Retinal pigment epithelial cell (primary cell): ENCODE measurements around the gene CAMTA2.
A peak's percentile ranks its signal among the peaks of the same experiment; 100 is the strongest.
"Not testable (repeated sequence)": the region's sequence is repeated elsewhere in the genome, so short reads cannot be mapped to it uniquely, and the experiment has no call there.

Source experiments
- DNase-seq: peaks from one replicate; pipeline ENCODE4 v3.0.0-alpha.2; 2010; ENCODE audit warnings: low read depth
- H3K4me3 ChIP-seq: 2 replicates; pipeline ENCODE4 v1.5.1; 2011; ENCODE audit warnings: mild to moderate bottlenecking, low read length, control low read depth, moderate library complexity
- TF ChIP-seq, protein P1 (sequence below): conservative IDR thresholded peaks from 2 replicates; pipeline ENCODE4 v1.5.1; 2011; ENCODE audit warnings: low read depth, low read length, control low read depth, inconsistent platforms

Gene CAMTA2

DNA sequence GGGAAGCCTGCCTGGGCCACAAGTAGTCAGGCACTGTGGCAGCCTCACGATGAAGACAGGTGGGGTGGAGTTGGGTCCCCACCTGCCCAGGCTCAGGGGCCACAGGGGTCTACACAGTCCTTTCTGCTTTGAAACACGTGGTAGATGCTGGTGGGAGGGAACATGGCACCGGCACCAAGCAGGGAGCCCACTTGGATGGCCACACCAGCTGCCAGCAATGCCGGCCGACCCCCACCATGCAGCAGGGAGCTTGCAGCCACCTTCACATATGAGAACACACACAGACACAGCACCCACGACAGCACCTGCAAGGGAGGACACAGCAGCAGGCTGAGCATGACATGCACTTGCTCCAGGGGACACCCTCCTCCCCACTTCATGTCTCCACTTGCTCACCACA, 45.4 kb upstream of the CAMTA2 start:
- TF ChIP-seq, protein P1, sequence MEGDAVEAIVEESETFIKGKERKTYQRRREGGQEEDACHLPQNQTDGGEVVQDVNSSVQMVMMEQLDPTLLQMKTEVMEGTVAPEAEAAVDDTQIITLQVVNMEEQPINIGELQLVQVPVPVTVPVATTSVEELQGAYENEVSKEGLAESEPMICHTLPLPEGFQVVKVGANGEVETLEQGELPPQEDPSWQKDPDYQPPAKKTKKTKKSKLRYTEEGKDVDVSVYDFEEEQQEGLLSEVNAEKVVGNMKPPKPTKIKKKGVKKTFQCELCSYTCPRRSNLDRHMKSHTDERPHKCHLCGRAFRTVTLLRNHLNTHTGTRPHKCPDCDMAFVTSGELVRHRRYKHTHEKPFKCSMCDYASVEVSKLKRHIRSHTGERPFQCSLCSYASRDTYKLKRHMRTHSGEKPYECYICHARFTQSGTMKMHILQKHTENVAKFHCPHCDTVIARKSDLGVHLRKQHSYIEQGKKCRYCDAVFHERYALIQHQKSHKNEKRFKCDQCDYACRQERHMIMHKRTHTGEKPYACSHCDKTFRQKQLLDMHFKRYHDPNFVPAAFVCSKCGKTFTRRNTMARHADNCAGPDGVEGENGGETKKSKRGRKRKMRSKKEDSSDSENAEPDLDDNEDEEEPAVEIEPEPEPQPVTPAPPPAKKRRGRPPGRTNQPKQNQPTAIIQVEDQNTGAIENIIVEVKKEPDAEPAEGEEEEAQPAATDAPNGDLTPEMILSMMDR = no peak
- no peak overlapping the region for H3K4me3 ChIP-seq
- DNase-seq = no peak

DNA sequence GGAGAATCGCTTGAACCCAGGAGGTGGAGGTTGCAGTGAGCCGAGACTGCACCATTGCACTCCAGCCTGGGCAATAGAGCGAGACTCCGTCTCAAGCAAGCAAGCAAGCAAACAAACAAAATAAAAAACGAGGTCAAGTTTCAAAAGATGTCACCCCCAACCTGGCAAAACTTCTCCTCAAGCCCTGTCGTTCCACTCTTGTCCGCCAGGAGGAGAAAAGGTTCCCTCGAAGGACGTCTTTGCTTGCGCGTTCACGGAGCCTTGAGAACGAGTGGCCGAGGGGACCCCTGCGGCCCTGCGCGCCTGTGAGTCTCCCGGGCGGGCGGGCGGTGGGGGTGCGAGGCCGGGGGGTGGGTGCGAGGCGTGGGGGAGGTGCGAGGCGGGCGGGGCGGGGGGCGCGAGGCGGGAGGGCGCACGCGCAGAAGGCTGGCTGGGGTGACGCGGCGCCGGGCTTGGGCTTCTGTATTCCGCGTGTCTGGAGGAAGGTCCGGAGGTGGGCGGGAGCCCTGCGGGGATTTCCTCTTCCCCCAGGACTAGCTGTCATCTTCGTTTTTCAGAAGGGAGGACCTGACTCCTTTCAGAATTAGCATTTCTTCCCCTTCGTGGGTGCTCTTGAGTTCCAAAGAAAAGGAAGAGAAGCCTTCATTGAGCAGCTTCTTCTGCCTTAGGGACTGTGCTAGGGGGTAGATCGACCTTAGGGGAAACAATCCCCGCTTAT, 44.0 kb upstream of the CAMTA2 start:
- DNase-seq = peak; percentile 13
- TF ChIP-seq, protein P1 = peak; percentile 81
- peak overlapping the region; percentile 39 for H3K4me3 ChIP-seq

DNA sequence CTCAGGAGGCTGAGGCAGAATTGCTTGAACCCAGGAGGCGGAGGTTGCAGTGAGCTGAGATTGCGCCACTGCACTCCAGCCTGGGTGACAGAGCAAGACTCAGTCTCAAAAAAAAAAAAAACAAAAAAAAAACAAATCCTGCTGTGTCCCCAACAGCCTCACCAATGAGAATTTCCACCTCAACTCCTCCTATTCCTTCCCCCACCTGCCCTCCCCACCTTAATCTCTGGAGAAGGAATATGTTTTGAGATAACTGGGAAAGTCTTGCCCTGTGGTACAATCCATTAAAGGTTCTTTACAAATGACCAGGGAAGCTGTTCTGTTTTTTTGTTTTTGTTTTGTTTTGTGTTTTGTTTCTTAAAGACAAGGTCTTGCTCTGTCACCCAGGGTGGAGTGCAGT, 42.7 kb upstream of the CAMTA2 start:
- DNase-seq, H3K4me3 ChIP-seq: not testable (repeated sequence)

DNA sequence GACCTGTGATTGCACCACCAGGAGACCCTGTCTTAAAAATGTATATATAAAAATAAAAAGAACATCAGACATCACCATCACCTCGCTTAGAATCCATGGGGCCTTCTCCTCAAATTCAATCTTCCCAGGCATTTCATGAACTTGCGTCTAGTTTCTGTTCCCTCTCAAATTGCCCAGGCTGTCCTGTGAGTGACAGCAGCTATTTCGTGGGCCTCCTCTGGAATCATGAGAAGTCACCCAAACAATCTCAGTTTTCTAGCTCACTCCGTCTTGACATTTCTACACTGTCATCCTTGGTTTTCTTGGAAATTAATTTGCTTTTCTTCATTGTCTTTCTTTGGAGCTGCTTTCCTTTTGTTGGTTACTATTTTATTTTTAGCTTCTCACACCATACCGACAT, 40.4 kb upstream of the CAMTA2 start:
- TF ChIP-seq, protein P1 = no peak
- no peak overlapping the region for H3K4me3 ChIP-seq
- DNase-seq = no peak

DNA sequence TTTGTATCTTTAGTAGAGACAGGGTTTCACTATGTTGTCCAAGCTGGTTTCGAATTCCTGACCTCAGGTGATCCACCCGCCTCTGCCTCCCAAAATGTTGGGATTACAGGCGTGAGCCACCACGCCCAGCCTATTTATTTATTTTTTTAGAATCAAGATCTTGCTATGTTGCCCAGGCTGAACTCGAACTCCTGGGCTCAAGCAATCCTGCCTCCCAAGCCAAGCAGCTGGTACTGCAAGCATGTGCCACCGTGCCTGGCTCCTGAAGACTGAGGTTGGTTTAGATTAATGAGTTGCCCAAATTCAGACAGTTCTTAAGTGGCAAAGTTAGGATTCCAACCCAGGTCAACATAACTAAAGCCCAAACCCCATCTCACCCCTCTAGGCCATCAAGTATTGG, 39.8 kb upstream of the CAMTA2 start:
- H3K4me3 ChIP-seq = no peak overlapping the region
- no peak for DNase-seq
- TF ChIP-seq, protein P1 = no peak

DNA sequence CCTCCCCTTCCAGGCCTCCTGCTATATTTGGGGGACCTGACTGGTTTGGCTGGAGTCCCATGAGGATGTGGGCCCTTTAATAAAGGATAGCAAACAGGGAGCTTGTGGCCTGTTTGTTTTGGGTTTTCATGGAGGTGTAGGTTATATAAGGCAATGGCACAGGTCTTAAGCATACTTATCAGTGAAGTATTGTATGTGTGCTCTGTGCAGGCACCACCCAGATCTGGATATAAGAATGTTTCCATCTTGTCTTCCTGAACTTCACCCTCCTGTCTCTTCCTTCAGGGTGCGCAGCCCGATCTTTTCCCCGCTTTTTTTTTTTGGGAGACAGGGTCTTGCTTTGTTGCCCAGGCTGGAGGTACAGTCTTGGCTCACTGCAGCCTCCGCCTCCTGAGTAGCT, 37.1 kb upstream of the CAMTA2 start:
- DNase-seq = no peak
- TF ChIP-seq, protein P1 = no peak
- H3K4me3 ChIP-seq = no peak overlapping the region

DNA sequence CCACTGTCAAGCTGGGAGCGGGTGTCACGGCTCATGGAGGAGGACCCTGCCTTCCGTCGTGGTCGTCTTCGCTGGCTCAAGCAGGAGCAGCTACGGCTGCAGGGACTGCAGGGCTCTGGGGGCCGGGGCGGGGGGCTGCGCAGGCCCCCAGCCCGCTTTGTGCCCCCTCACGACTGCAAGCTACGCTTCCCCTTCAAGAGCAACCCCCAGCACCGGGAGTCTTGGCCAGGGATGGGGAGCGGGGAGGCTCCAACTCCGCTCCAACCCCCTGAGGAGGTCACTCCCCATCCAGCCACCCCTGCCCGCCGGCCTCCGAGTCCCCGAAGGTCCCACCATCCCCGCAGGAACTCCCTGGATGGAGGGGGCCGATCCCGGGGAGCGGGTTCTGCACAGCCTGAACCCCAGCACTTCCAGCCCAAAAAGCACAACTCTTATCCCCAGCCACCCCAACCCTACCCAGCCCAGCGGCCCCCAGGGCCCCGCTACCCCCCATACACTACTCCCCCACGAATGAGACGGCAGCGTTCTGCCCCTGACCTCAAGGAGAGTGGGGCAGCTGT, 36.2 kb upstream of the CAMTA2 start:
- H3K4me3 ChIP-seq = no peak overlapping the region
- TF ChIP-seq, protein P1 = no peak
- no peak for DNase-seq
